GM12891 (cell line): Measurements from ENCODE around the gene SOBP.

Source experiments
- POLR2A ChIP-seq: IDR thresholded peaks from 2 replicates; pipeline ENCODE4 v1.6.1; 2011; ENCODE audit warnings: low read depth, low read length, control low read depth
- POU2F2 ChIP-seq: IDR thresholded peaks from 2 replicates; pipeline ENCODE4 v1.6.1; 2011; ENCODE audit warnings: low read depth, mild to moderate bottlenecking, control low read depth, low read length, moderate library complexity

DNA sequence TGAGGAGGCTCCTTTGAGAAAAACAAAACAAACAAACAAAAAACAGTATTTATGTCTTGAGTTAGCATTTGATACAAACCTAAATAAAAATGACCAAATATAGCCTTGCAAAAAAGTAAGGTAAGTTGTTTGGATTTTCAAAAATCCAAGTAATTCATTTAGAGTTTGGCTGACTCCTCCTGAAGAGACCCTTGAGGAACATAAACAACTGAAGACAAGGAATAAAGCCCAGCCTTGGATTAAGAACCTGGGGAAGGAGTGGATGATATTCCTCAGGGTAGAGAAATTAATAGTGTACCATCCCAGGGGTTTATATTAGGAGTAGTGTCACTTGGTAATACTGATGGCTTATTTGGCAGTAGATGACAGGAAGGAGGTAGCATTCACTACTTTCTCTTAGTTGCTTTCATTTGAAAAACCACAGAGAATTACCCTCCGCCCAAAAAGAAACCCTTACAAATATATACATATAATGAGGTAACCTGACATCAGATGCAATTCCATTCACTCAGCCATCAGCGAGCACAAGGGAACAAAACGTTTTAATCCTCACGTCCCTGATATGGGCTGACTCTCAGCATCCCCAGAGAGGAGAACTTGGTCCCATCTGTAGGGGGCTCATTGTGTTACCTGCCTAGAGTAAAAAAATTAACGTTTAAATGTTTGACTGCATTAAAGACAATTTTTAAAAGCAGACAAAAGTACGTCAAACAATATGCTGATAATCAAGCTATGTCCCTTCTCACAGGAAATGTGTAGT, 57.0 kb downstream of the SOBP start:
- TF ChIP-seq POU2F2 (no peak), POLR2A (no peak)
